Measurements from ENCODE around the gene CYFIP2. TPM values are rescaled to one million over a fixed set of nuclear protein-coding genes. Genes with fewer than 3 reads are reported as not detected.

Gene CYFIP2
- total RNA-seq, 4 donors from 2014 or later: 11.3 to 51.5 (median 13.6) TPM

GRCh38 chr5:157357823-157358222, 91.9 kb downstream of the CYFIP2 start:
- Histone ChIP-seq H3K4me3 (no peak overlapping the region), H3K27ac (no peak overlapping the region), H3K9me3 (no peaks in the 10 kb centered on the region), H3K36me3 (no peaks in the 10 kb centered on the region), H3K4me1 (no peaks in the 10 kb centered on the region), H3K27me3 (no peaks in the 10 kb centered on the region)
- intact Hi-C loops (cut with DNase I; ENCODE audit: low total_unique reads): no loop called here
- DNase-seq: no peak
- TF ChIP-seq POLR2A (IDR thresholded peaks at IDR 0.05): no peak
- TF ChIP-seq CTCF (IDR thresholded peaks at IDR 0.05): no peak

GRCh38 chr5:157358871-157359270, 92.9 kb downstream of the CYFIP2 start:
- Histone ChIP-seq H3K27ac (no peak overlapping the region), H3K36me3 (no peaks in the 10 kb centered on the region), H3K27me3 (no peaks in the 10 kb centered on the region), H3K9me3 (no peaks in the 10 kb centered on the region), H3K4me1 (no peaks in the 10 kb centered on the region), H3K4me3 (no peak overlapping the region)
- no peak for TF ChIP-seq POLR2A (IDR thresholded peaks at IDR 0.05)
- TF ChIP-seq CTCF (IDR thresholded peaks at IDR 0.05): no peak
- intact Hi-C loops (cut with DNase I; ENCODE audit: low total_unique reads): no loop called here
- DNase-seq: no peak

- Histone ChIP-seq H3K36me3 (no peaks in the 10 kb centered on the region), H3K9me3 (no peaks in the 10 kb centered on the region), H3K27ac (no peak overlapping the region), H3K4me1 (no peaks in the 10 kb centered on the region), H3K4me3 (no peak overlapping the region), H3K27me3 (no peaks in the 10 kb centered on the region)
- intact Hi-C loops (cut with DNase I; ENCODE audit: low total_unique reads): no loop called here
- TF ChIP-seq CTCF (IDR thresholded peaks at IDR 0.05) (no peak), POLR2A (IDR thresholded peaks at IDR 0.05) (no peak)
- DNase-seq: no peak
These were observed 93.6 kb downstream of the CYFIP2 start for GRCh38 chr5:157359356-157360055.

- no peaks in the 10 kb centered on the region for H3K4me1 ChIP-seq
- no peak overlapping the region for H3K27ac ChIP-seq
- H3K4me3 ChIP-seq: no peak overlapping the region
- H3K36me3 ChIP-seq: no peaks in the 10 kb centered on the region
- no peak for DNase-seq
- no peaks in the 10 kb centered on the region for H3K9me3 ChIP-seq
- TF ChIP-seq CTCF (IDR thresholded peaks at IDR 0.05) (no peak), POLR2A (IDR thresholded peaks at IDR 0.05) (no peak)
- intact Hi-C loops (cut with DNase I; ENCODE audit: low total_unique reads): no loop called here
- no peaks in the 10 kb centered on the region for H3K27me3 ChIP-seq
These were observed 96.1 kb downstream of the CYFIP2 start for GRCh38 chr5:157362012-157362411.

- no peaks in the 10 kb centered on the region for H3K9me3 ChIP-seq
- H3K27ac ChIP-seq: no peak overlapping the region
- H3K27me3 ChIP-seq: no peaks in the 10 kb centered on the region
- H3K36me3 ChIP-seq: no peaks in the 10 kb centered on the region
- no peaks in the 10 kb centered on the region for H3K4me1 ChIP-seq
- TF ChIP-seq CTCF (IDR thresholded peaks at IDR 0.05) (no peak), POLR2A (IDR thresholded peaks at IDR 0.05) (no peak)
- no peak overlapping the region for H3K4me3 ChIP-seq
- intact Hi-C loops (cut with DNase I; ENCODE audit: low total_unique reads): no loop called here
- DNase-seq: no peak
These were observed 96.6 kb downstream of the CYFIP2 start for GRCh38 chr5:157362502-157362901.

All from uterus (tissue), 4 donors.